Left hindlimb (tissue), 1 donor: ENCODE data around the gene POTEB.
"Not testable (repeated sequence)": the region's sequence is repeated elsewhere in the genome, so short reads cannot be mapped to it uniquely, and the experiment has no call there.

Experiments used
- DNase-seq: peaks from one replicate; pipeline ENCODE4 v3.0.0-alpha.2; 2018

The POTEB gene

DNA sequence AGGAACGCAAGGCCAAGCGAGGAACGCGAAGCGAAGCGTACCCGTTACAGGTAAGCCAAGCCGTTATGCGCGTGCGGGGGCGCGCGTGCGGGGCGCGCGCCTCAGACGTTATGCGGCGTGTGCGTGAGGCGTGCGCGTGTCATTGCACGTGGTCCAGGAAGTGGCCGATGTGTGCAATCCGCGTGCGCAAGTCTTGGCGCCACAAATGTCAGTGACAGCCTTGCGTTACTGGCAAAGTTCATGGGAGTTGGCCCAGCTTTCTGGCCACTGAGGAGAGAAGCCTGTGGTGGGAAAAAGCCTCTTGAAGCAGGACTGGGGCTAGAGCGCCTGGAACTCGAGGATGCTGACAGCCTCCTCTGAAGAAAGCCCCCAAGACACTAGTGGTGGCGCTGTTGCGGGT lies at the start of gene POTEB:
Gene POTEB, minus strand, starts transcription at position 101 of the 400 bp plus-strand sequence. CDS start 489 bp downstream, outside the sequence.
- not testable (repeated sequence) for DNase-seq

DNA sequence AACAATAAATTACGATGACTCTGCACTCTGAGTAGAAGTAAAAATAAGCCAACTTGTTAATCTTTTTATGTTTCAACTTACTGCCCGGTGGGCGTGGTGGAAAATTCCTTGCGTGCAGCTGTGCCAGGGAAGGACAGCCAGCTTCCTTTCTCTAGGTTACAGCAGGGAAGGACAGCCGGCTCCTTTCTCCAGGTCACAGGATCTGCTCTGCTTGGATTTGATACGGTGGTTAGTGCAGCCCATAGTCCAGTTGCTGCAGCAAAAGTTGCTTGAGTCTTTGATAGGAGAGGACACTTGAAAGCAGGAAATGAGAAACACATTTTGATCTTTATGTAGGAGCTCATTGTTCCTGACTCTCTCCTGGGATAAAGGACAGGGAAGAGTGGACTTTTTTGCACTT lies 13.4 kb upstream of the POTEB start:
- not testable (repeated sequence) for DNase-seq

DNA sequence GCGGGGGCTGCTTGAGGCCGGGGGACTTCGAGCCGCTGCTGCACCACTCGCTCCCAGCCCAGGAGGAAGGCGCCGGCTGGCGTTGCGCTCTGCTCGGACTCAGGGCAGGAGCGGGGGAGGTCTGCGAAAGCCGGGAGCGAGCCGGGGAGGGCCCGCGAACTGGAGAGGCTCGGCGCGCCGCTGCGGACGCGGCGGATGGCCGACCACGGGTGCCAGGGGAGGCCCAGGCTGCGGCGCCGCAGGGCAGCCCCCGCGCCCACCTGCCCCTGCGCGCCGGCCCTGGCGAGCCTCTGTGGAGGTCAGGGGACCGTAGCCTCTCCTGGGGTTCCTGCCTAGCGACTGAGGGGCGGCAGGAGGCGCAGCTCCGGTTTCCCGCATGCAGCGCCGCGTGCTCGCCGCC lies 12.0 kb upstream of the POTEB start:
- DNase-seq, result not testable (repeated sequence)

DNA sequence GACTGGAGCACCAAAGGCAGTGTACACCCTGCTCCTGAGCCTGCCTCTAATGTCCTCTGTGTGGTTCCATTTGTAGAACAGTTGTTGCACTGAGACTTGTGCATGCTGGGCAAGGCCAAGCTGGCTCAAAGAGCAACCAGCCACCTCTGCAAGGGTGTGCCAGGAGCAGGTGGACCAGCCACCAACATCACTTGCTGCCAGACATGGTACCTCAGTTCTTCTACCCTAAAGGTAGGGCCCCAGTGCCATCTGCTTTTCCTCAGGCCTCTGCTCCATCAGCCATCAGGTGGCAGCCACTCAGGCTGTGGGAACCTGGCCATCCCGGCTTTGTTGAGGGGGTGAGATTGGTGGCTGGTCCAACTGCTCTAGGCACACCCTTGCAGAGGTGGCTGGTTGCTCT lies 38.7 kb downstream of the POTEB start:
- DNase-seq, result not testable (repeated sequence)
